H1 (cell line): ENCODE data around the gene R3HCC1L. TPM values are rescaled to one million over a fixed set of nuclear protein-coding genes. Genes with fewer than 3 reads are reported as not detected.

ENCODE experiments used
- CTCF ChIA-PET: fragments of 300-600 bp; sonication (Branson Sonifier 250); formaldehyde crosslinking; loops from one replicate; lab custom pipeline; 2021; ENCODE audit not compliant: partially characterized antibody; lab: Charles Lee
- POLR2A ChIA-PET: fragments of 300-600 bp; sonication (Branson Sonifier 250); formaldehyde crosslinking; loops from one replicate; lab custom pipeline; 2021; ENCODE audit warnings: inconsistent platforms; ENCODE audit not compliant: partially characterized antibody; lab: Charles Lee
- DNase-seq, 2 experiments: peaks; one replicate each; pipeline versions ENCODE4 v3.0.0 to v3.0.0-alpha.2; 2010 to 2022; ENCODE audit warnings: low spot score in 2 of 2, low read depth in 1 of 2, mixed read lengths in 1 of 2
- FAIRE-seq: peaks from 2 replicates; lab custom pipeline; 2011; peaks lifted over from hg19 to GRCh38; lab: Jason Lieb, UNC
- H2AFZ ChIP-seq: 2 replicates; pipeline ENCODE4 v1.8.1; 2012; ENCODE audit warnings: low read length, inconsistent platforms
- H2AK5ac ChIP-seq: 2 replicates; pipeline ENCODE4 v1.6.1; 2013; ENCODE audit warnings: low read depth, low read length
- H2BK120ac ChIP-seq: replicated peaks from 2 replicates; pipeline ENCODE3; 2013; ENCODE audit warnings: low read depth, low read length, inconsistent platforms
- H2BK12ac ChIP-seq: 2 replicates; pipeline ENCODE4 v1.6.1; 2013; ENCODE audit warnings: low read depth, low read length
- H2BK15ac ChIP-seq: 2 replicates; pipeline ENCODE4 v1.6.1; 2013; ENCODE audit warnings: low read length
- H2BK20ac ChIP-seq: 2 replicates; pipeline ENCODE4 v1.6.1; 2013; ENCODE audit warnings: low read length
- H2BK5ac ChIP-seq: 2 replicates; pipeline ENCODE4 v1.6.1; 2013; ENCODE audit warnings: low read depth, low read length
- H3K14ac ChIP-seq: 2 replicates; pipeline ENCODE4 v1.6.1; 2013; ENCODE audit warnings: inconsistent platforms; ENCODE audit not compliant: insufficient read length
- H3K18ac ChIP-seq: 2 replicates; pipeline ENCODE4 v1.6.1; 2013; ENCODE audit warnings: low read length; ENCODE audit errors: extremely low read depth
- H3K23ac ChIP-seq: 2 replicates; pipeline ENCODE4 v1.6.1; 2013; ENCODE audit warnings: inconsistent platforms; ENCODE audit not compliant: insufficient read length
- H3K23me2 ChIP-seq: 2 replicates; pipeline ENCODE4 v1.6.1; 2013; ENCODE audit warnings: low read depth, low read length
- H3K27ac ChIP-seq: 2 replicates; pipeline ENCODE4 v1.6.1; 2011; ENCODE audit warnings: low read depth, low read length, inconsistent platforms
- H3K27me3 ChIP-seq, 4 experiments: replicated peaks in 1 of 4; 1 replicate in 1 of 4; 2 replicates in 3 of 4; pipeline versions ENCODE4 v1.6.1 to v1.8.1; 2011 to 2013; ENCODE audit warnings: low read length in 3 of 4, mild to moderate bottlenecking in 3 of 4, inconsistent platforms in 2 of 4, mixed read lengths in 2 of 4, moderate library complexity in 1 of 4; ENCODE audit not compliant: control insufficient read depth in 3 of 4, insufficient read depth in 3 of 4; ENCODE audit errors: extremely low read depth in 1 of 4
- H3K36me3 ChIP-seq, 4 experiments: 2 replicates each; pipeline versions ENCODE4 v1.6.1 to v1.8.1; 2011 to 2013; ENCODE audit warnings: mild to moderate bottlenecking in 4 of 4, low read length in 3 of 4, moderate library complexity in 2 of 4, control low read depth in 1 of 4, inconsistent platforms in 1 of 4; ENCODE audit not compliant: insufficient read depth in 4 of 4, control insufficient read depth in 2 of 4
- H3K4ac ChIP-seq: replicated peaks from 2 replicates; pipeline ENCODE3; 2013; ENCODE audit warnings: low read length, low read depth, mixed read lengths, inconsistent platforms; ENCODE audit not compliant: insufficient read length
- H3K4me1 ChIP-seq, 4 experiments: replicated peaks in 1 of 4; 1 replicate in 1 of 4; 2 replicates in 3 of 4; pipeline versions ENCODE4 v1.6.1 to v1.8.1; 2011 to 2013; ENCODE audit warnings: low read length in 3 of 4, inconsistent platforms in 2 of 4, mixed read lengths in 1 of 4; ENCODE audit not compliant: insufficient read depth in 4 of 4, control insufficient read depth in 3 of 4
- H3K4me2 ChIP-seq, 2 experiments: 2 replicates each; pipeline versions ENCODE4 v1.6.1 to v1.8.1; 2011 to 2013; ENCODE audit warnings: low read depth in 2 of 2, low read length in 2 of 2, control low read depth in 1 of 2, inconsistent platforms in 1 of 2, mild to moderate bottlenecking in 1 of 2; ENCODE audit not compliant: insufficient read depth in 1 of 2
- H3K4me3 ChIP-seq, 4 experiments: fragments of 200-600, 300-600 bp in 1 of 4; sonication (generic), shearing (Covaris generic), sonication (Bioruptor Twin) in 1 of 4; 2 replicates each; pipeline versions ENCODE4 v1.5.1 to v1.8.1; 2011 to 2016; ENCODE audit warnings: low read length in 4 of 4, low read depth in 3 of 4, control low read depth in 2 of 4, inconsistent platforms in 2 of 4, mild to moderate bottlenecking in 2 of 4, mixed read lengths in 1 of 4, moderate library complexity in 1 of 4; ENCODE audit not compliant: insufficient read depth in 2 of 4; ENCODE audit errors: extremely low read depth in 1 of 4
- H3K56ac ChIP-seq: replicated peaks from 2 replicates; pipeline ENCODE3; 2013; ENCODE audit warnings: low read depth, mild to moderate bottlenecking, mixed read lengths, low read length, inconsistent platforms; ENCODE audit not compliant: insufficient read length
- H3K79me1 ChIP-seq: 2 replicates; pipeline ENCODE4 v1.6.1; 2013; ENCODE audit warnings: low read depth, low read length, control low read depth
- H3K79me2 ChIP-seq, 2 experiments: 2 replicates each; pipeline versions ENCODE4 v1.6.1 to v1.8.1; 2012 to 2013; ENCODE audit warnings: low read length in 2 of 2, mild to moderate bottlenecking in 2 of 2, inconsistent platforms in 1 of 2; ENCODE audit not compliant: insufficient read depth in 2 of 2, control insufficient read depth in 1 of 2
- H3K9ac ChIP-seq, 4 experiments: replicated peaks in 1 of 4; 1 replicate in 1 of 4; 2 replicates in 3 of 4; pipeline versions ENCODE4 v1.6.1 to v1.8.1; 2011 to 2013; ENCODE audit warnings: low read depth in 3 of 4, low read length in 3 of 4, control low read depth in 2 of 4, mild to moderate bottlenecking in 2 of 4, moderate library complexity in 2 of 4, inconsistent platforms in 1 of 4; ENCODE audit errors: extremely low read depth in 1 of 4
- H3K9me3 ChIP-seq, 2 experiments: 2 replicates each; pipeline versions ENCODE4 v1.6.1 to v1.8.1; 2012 to 2013; ENCODE audit warnings: mild to moderate bottlenecking in 2 of 2, moderate library complexity in 2 of 2, control low read depth in 1 of 2, inconsistent platforms in 1 of 2, low read depth in 1 of 2, low read length in 1 of 2, mixed read lengths in 1 of 2; ENCODE audit not compliant: insufficient read depth in 2 of 2
- H4K20me1 ChIP-seq, 2 experiments: replicated peaks in 1 of 2; 2 replicates each; pipeline versions ENCODE3 to v1.8.1; 2011 to 2013; ENCODE audit warnings: inconsistent platforms in 2 of 2, low read length in 2 of 2, mild to moderate bottlenecking in 1 of 2; ENCODE audit not compliant: insufficient read depth in 2 of 2, control insufficient read depth in 1 of 2
- H4K5ac ChIP-seq: 2 replicates; pipeline ENCODE4 v1.6.1; 2013; ENCODE audit warnings: low read length, low read depth, mixed read lengths, inconsistent platforms; ENCODE audit not compliant: insufficient read length
- H4K8ac ChIP-seq: 2 replicates; pipeline ENCODE4 v1.8.0; 2013; ENCODE audit warnings: mild to moderate bottlenecking, moderate library complexity, low read length, inconsistent platforms; ENCODE audit not compliant: insufficient read depth; ENCODE audit errors: extremely low read depth
- H4K91ac ChIP-seq: replicated peaks from 2 replicates; pipeline ENCODE3; 2013; ENCODE audit warnings: low read length, mixed read lengths, inconsistent platforms; ENCODE audit not compliant: insufficient read length
- BACH1 ChIP-seq: IDR thresholded peaks from 2 replicates; pipeline ENCODE4 v1.6.1; 2012; ENCODE audit warnings: low read length, improper control_type of control experiment
- FOSL1 ChIP-seq: IDR thresholded peaks from 2 replicates; pipeline ENCODE4 v1.6.1; 2011; ENCODE audit warnings: mild to moderate bottlenecking, low read depth, low read length, moderate library complexity; ENCODE audit not compliant: insufficient read depth
- WGBS, 2 experiments: shearing (Covaris generic) in 1 of 2; methylation state at CpG; one replicate each; pipeline versions ENCODE4 v1.1.6 to v1.1.7; 2013 to 2015; ENCODE audit warnings: low lambda C conversion rate in 2 of 2, mixed read lengths in 2 of 2, inconsistent platforms in 1 of 2, low coverage in 1 of 2, missing lambda C conversion rate in 1 of 2; ENCODE audit not compliant: insufficient replicate concordance in 2 of 2, insufficient coverage in 1 of 2, insufficient read length in 1 of 2; ENCODE audit errors: extremely low coverage in 1 of 2, missing lambda C conversion rate in 1 of 2; 5-methylcytosine and 5-hydroxymethylcytosine counted together
- polyA plus RNA-seq, 7 experiments: library from polyadenylated mRNA; depleted of rRNA in 3 of 7; stranded (reverse) in 5 of 7; unstranded in 2 of 7; fragments of >200 nt in 5 of 7; fragments of 200-250 nt in 2 of 7; gene quantifications; 1 replicate in 5 of 7; 2 replicates in 1 of 7; 4 replicates in 1 of 7; pipeline versions ENCODE4 v1.2.1 to v1.2.3, GENCODE V29; 2011 to 2013; ENCODE audit warnings: missing spikeins in 2 of 7, mixed read lengths in 2 of 7
- total RNA-seq: library from RNA; stranded (reverse); fragmentation: NEBNext Ultra II Directional; extraction: Animal tissue kit (Norgen Biotek cat#: 25700); gene quantifications from 2 replicates; pipeline ENCODE4 v1.2.1, GENCODE V29; 2021

Gene R3HCC1L
- total and polyA plus RNA-seq, 2 of the 8 experiments (the other 6 are each of a cell fraction or from before 2014, with no cell fraction given) = 6.9 to 13.9 TPM

DNA sequence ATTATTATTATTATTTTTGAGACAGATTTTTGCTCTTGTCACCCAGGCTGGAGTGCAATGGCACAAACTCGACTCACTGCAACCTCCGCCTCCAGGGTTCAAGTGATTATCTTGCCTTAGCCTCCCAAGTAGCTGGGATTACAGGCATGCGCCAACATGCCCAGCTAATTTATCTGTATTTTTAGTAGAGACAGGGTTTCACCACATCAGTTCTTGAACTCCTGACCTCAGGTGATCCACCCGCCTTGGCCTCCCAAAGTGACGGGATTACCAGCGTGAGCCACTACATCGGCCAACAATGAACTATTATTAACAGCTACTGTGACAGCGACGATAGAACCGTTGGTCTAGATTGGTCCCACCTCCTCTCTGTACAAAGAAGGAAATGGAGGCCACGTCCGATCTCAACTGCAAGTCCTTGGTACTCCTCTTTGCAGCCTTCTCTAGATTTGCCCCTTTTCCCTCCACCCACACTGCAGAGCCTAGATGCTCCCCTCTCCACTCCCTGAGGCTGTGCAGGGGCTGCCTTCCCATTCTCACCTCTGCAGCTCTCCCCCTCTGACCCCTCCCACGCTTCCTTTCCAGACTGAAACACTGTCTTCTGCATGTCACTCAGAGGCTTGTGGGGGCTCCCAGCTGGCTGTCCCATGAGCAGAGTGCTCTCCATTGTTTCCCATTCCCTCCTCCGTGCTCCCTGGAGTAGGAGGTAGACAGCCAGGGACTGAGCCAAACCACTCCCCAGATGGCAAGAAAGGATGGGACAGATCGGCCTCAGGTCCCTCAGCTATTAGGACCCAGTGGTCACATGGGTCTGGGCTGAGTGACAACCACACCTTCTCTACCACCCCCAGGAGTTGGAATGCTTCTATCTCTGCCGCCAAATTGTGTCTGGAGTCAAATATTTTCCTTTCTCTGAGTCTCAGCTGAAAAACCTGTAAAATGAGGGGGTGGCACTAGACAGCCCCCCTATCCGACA lies 131.2 kb downstream of the R3HCC1L start:
- Histone ChIP-seq H4K8ac (no peak overlapping the region; the same call in 1 of the 2 replicates), H2BK5ac (no peak overlapping the region), H3K23ac (no peak overlapping the region), H3K18ac (no peak overlapping the region), H3K4me1 (peaks cover 0 to 13% (median 7%) of the 10 kb centered on the region in 4 experiments; a peak in 6 of 7 replicates), H2AFZ (no peak overlapping the region), H3K79me2 (no peaks in the 10 kb centered on the region), H3K27me3 (peaks cover 0 to 12% (median 5%) of the 10 kb centered on the region in 4 experiments; a peak in 4 of 7 replicates), H3K9ac (no peak overlapping the region), H3K4ac (no peak overlapping the region), H3K4me3 (no peak overlapping the region), H4K20me1 (no peaks in the 10 kb centered on the region), H3K9me3 (no peaks in the 10 kb centered on the region), H3K14ac (no peak overlapping the region), H3K36me3 (no peaks in the 10 kb centered on the region), H3K56ac (no peak overlapping the region), H2BK20ac (no peak overlapping the region), H4K5ac (no peak overlapping the region), H3K4me2 (no peak overlapping the region), H2BK120ac (no peak overlapping the region), H3K23me2 (peaks cover 2% of the 10 kb centered on the region; the same call in 1 of the 2 replicates), H3K27ac (no peak overlapping the region), H2AK5ac (no peak overlapping the region), H2BK15ac (no peak overlapping the region), H2BK12ac (peak overlapping the region; percentile 60; the same call in 1 of the 2 replicates), H4K91ac (no peak overlapping the region), H3K79me1 (no peaks in the 10 kb centered on the region)
- 87% methylated on average over 17 of the region's 17 CpGs; no CpG with 5 or more reads in 1 of the 2 experiments for WGBS, 2 experiments
- ChIA-PET POLR2A (no interaction called here), CTCF (interaction anchor here (0.8 to 8.3 kb wide), 11 partner anchors 9 to 157 kb away, joined by 3 to 117 read pairs (median 3); no protein-coding TSS in a partner anchor)
- no peak for DNase-seq
- TF ChIP-seq FOSL1 (no peak), BACH1 (no peak)
- no peak for FAIRE-seq
